IMR-90 (cell line): ENCODE results near the gene COX10. TPM values are rescaled to one million over a fixed set of nuclear protein-coding genes. Genes with fewer than 3 reads are reported as not detected.

Experiments
- ATAC-seq: fragments of 200-7000 bp; cut with Tn5 transposase; 2 replicates; pipeline ENCODE4 v1.9.1; 2020; ENCODE audit warnings: low read depth, mild to moderate bottlenecking, moderate library complexity
- BruUV-seq: library from RNA; stranded (reverse); fragments of 400-500 nt; replicated peaks from 2 replicates; lab custom pipeline; 2021; lab: Mats Ljungman, UMichigan
- CTCF ChIA-PET: fragments of 300-600 bp; formaldehyde crosslinking; extraction: SDS; loops from one replicate; lab custom pipeline; 2021; ENCODE audit warnings: antibody characterized with exemption; lab: Yijun Ruan, JAX
- POLR2A ChIA-PET: fragments of 300-600 bp; sonication (Branson Sonifier 250); formaldehyde crosslinking; loops from one replicate; lab custom pipeline; 2022; ENCODE audit warnings: antibody characterized with exemption; ENCODE audit not compliant: unreplicated experiment; lab: Charles Lee
- DNase-seq: peaks from one replicate; pipeline ENCODE4 v3.0.0; 2013
- H2AFZ ChIP-seq: replicated peaks from 2 replicates; pipeline ENCODE3; 2013; ENCODE audit warnings: low read length, mild to moderate bottlenecking; ENCODE audit not compliant: poor library complexity
- H2AK5ac ChIP-seq: 2 replicates; pipeline ENCODE4 v1.6.1; 2013; ENCODE audit warnings: low read depth, low read length, inconsistent platforms
- H2AK9ac ChIP-seq: replicated peaks from 2 replicates; pipeline ENCODE3; 2013; ENCODE audit warnings: mild to moderate bottlenecking, low read depth, low read length, moderate library complexity; ENCODE audit not compliant: poor library complexity
- H2BK120ac ChIP-seq: 2 replicates; pipeline ENCODE4 v1.6.1; 2013; ENCODE audit warnings: low read depth, low read length, inconsistent platforms
- H2BK15ac ChIP-seq: 3 replicates; pipeline ENCODE4 v1.6.1; 2013; ENCODE audit warnings: low read depth, low read length, inconsistent platforms
- H2BK20ac ChIP-seq: 2 replicates; pipeline ENCODE4 v1.6.1; 2013; ENCODE audit warnings: low read depth, mild to moderate bottlenecking, inconsistent platforms, low read length, moderate library complexity
- H2BK5ac ChIP-seq: 2 replicates; pipeline ENCODE4 v1.6.1; 2013; ENCODE audit warnings: mild to moderate bottlenecking, low read depth, low read length, inconsistent platforms; ENCODE audit not compliant: poor library complexity, severe bottlenecking
- H3K14ac ChIP-seq: replicated peaks from 2 replicates; pipeline ENCODE4 v1.6.1; 2013; ENCODE audit warnings: low read depth, low read length, inconsistent platforms
- H3K18ac ChIP-seq: 2 replicates; pipeline ENCODE4 v1.6.1; 2013; ENCODE audit warnings: low read depth, low read length, control low read depth
- H3K23ac ChIP-seq: 2 replicates; pipeline ENCODE4 v1.6.1; 2013; ENCODE audit warnings: low read depth, low read length, inconsistent platforms
- H3K27ac ChIP-seq: 2 replicates; pipeline ENCODE4 v1.5.1; 2013; ENCODE audit warnings: mild to moderate bottlenecking, control low read depth, low read length; ENCODE audit not compliant: insufficient read depth
- H3K27me3 ChIP-seq: 2 replicates; pipeline ENCODE4 v1.6.1; 2013; ENCODE audit warnings: low read length; ENCODE audit not compliant: control insufficient read depth, insufficient read depth
- H3K36me3 ChIP-seq: 2 replicates; pipeline ENCODE4 v1.6.1; 2013; ENCODE audit warnings: low read length, mixed read lengths; ENCODE audit not compliant: control insufficient read depth, insufficient read depth
- H3K4ac ChIP-seq: 2 replicates; pipeline ENCODE4 v1.6.1; 2013; ENCODE audit warnings: low read depth, low read length, inconsistent platforms
- H3K4me1 ChIP-seq: 2 replicates; pipeline ENCODE4 v1.6.1; 2013; ENCODE audit warnings: low read length, mixed read lengths; ENCODE audit not compliant: control insufficient read depth, insufficient read depth
- H3K4me2 ChIP-seq: 2 replicates; pipeline ENCODE4 v1.6.1; 2013; ENCODE audit warnings: low read depth, mild to moderate bottlenecking, control low read depth, low read length, moderate library complexity
- H3K4me3 ChIP-seq: 2 replicates; pipeline ENCODE4 v1.5.1; 2013; ENCODE audit warnings: low read depth, mild to moderate bottlenecking, control low read depth, low read length, moderate library complexity; ENCODE audit not compliant: insufficient read depth
- H3K56ac ChIP-seq: 2 replicates; pipeline ENCODE4 v1.6.1; 2013; ENCODE audit warnings: low read length, inconsistent platforms; ENCODE audit not compliant: insufficient read depth; ENCODE audit errors: extremely low read depth
- H3K79me1 ChIP-seq, 2 experiments: 2 replicates each; pipeline ENCODE4 v1.6.1; 2013; ENCODE audit warnings: low read length in 2 of 2, inconsistent platforms in 1 of 2, low read depth in 1 of 2
- H3K9ac ChIP-seq: 2 replicates; pipeline ENCODE4 v1.6.1; 2013; ENCODE audit warnings: low read depth, low read length, control low read depth
- H3K9me1 ChIP-seq: 2 replicates; pipeline ENCODE4 v1.6.1; 2013; ENCODE audit warnings: low read length, inconsistent platforms; ENCODE audit not compliant: insufficient read depth
- H3K9me3 ChIP-seq: 2 replicates; pipeline ENCODE4 v1.6.1; 2013; ENCODE audit warnings: low read length; ENCODE audit not compliant: control insufficient read depth, insufficient read depth
- H4K20me1 ChIP-seq: 2 replicates; pipeline ENCODE4 v1.6.1; 2013; ENCODE audit warnings: low read length, inconsistent platforms; ENCODE audit not compliant: insufficient read depth
- H4K5ac ChIP-seq: 2 replicates; pipeline ENCODE4 v1.6.1; 2013; ENCODE audit warnings: mild to moderate bottlenecking, low read depth, low read length, control low read depth
- H4K8ac ChIP-seq, 2 experiments: 2 replicates each; pipeline ENCODE4 v1.6.1; 2013; ENCODE audit warnings: low read depth in 2 of 2, low read length in 2 of 2, control low read depth in 1 of 2, inconsistent platforms in 1 of 2
- H4K91ac ChIP-seq: 2 replicates; pipeline ENCODE4 v1.6.1; 2013; ENCODE audit warnings: low read depth, low read length, inconsistent platforms; ENCODE audit not compliant: insufficient read depth
- BHLHE40 ChIP-seq: fragments of 150-350 bp; IDR thresholded peaks from 2 replicates; pipeline ENCODE4 v1.6.1; 2016; ENCODE audit warnings: mild to moderate bottlenecking, low read depth, low read length
- CEBPB ChIP-seq: IDR thresholded peaks from 2 replicates; pipeline ENCODE4 v1.6.1; 2012; ENCODE audit warnings: low read depth, low read length, improper control_type of control experiment
- CHD1 ChIP-seq: IDR thresholded peaks from 2 replicates; pipeline ENCODE4 v1.6.1; 2012; ENCODE audit warnings: low read depth, low read length, improper control_type of control experiment
- ELK1 ChIP-seq: fragments of 150-350 bp; IDR thresholded peaks from 2 replicates; pipeline ENCODE4 v1.6.1; 2016; ENCODE audit warnings: low read depth, mild to moderate bottlenecking, low read length, moderate library complexity, borderline replicate concordance
- FOS ChIP-seq: fragments of 150-350 bp; IDR thresholded peaks from 2 replicates; pipeline ENCODE4 v1.6.1; 2016; ENCODE audit warnings: low read depth, low read length
- MAFK ChIP-seq: IDR thresholded peaks from 2 replicates; pipeline ENCODE4 v1.6.1; 2012; ENCODE audit warnings: low read depth, low read length, improper control_type of control experiment
- MXI1 ChIP-seq: IDR thresholded peaks from 2 replicates; pipeline ENCODE4 v1.6.1; 2012; ENCODE audit warnings: low read depth, mild to moderate bottlenecking, low read length, moderate library complexity, borderline replicate concordance
- NFE2L2 ChIP-seq: fragments of 150-350 bp; IDR thresholded peaks from 2 replicates; pipeline ENCODE4 v1.6.1; 2016; ENCODE audit warnings: low read depth, mild to moderate bottlenecking, low read length
- POLR2A ChIP-seq: IDR thresholded peaks from 2 replicates; pipeline ENCODE4 v1.6.1; 2012; ENCODE audit warnings: mild to moderate bottlenecking, low read depth, low read length
- RCOR1 ChIP-seq: IDR thresholded peaks from 2 replicates; pipeline ENCODE4 v1.6.1; 2012; ENCODE audit warnings: mild to moderate bottlenecking, low read length, improper control_type of control experiment; ENCODE audit not compliant: insufficient replicate concordance
- RFX5 ChIP-seq: IDR thresholded peaks from 2 replicates; pipeline ENCODE4 v1.8.0; 2012; ENCODE audit warnings: low read depth, mild to moderate bottlenecking, low read length, moderate library complexity
- SMC3 ChIP-seq: fragments of 150-350 bp; IDR thresholded peaks from 2 replicates; pipeline ENCODE4 v1.6.1; 2016; ENCODE audit warnings: low read depth, mild to moderate bottlenecking, antibody characterized with exemption, low read length, moderate library complexity
- WGBS, 2 experiments: methylation state at CpG; one replicate each; pipeline versions ENCODE4 v1.1.5 to v1.1.7; 2013; ENCODE audit warnings: missing lambda C conversion rate in 2 of 2; ENCODE audit not compliant: insufficient read length in 1 of 2; ENCODE audit errors: extremely low coverage in 2 of 2; 5-methylcytosine and 5-hydroxymethylcytosine counted together
- dilution Hi-C: fragments of 300-500 bp; cut with HindIII; formaldehyde crosslinking; loops from one replicate; pipeline ENCODE4 v1.14.3; 2018; ENCODE audit warnings: low sequenced_read_pairs; ENCODE audit not compliant: unreplicated experiment
- in situ Hi-C: fragments of 300-500 bp; cut with MboI; formaldehyde crosslinking; loops from 3 replicates; pipeline ENCODE4 v1.14.3; 2019; ENCODE audit warnings: low sequenced_read_pairs, inconsistent platforms, mixed read lengths
- intact Hi-C: fragments of 100-400 bp; cut with micrococcal nuclease; formaldehyde crosslinking; loops from 2 replicates; pipeline ENCODE4 v1.10.0; 2022
- polyA plus RNA-seq, 3 experiments: library from polyadenylated mRNA; depleted of rRNA; stranded (reverse); fragments of >200 nt; gene quantifications; 2 replicates each; pipeline ENCODE4 v1.2.3, GENCODE V29; 2012; ENCODE audit warnings: low replicate concordance in 1 of 3
- total RNA-seq: library from RNA; depleted of rRNA; stranded (reverse); fragments of >200 nt; gene quantifications from 2 replicates; pipeline ENCODE4 v1.2.3, GENCODE V29; 2012
- TF ChIP-seq, protein P1 (sequence below): fragments of 150-350 bp; IDR thresholded peaks from 2 replicates; pipeline ENCODE4 v1.6.1; 2017; ENCODE audit warnings: mild to moderate bottlenecking, antibody characterized with exemption, low read length, low read depth
- TF ChIP-seq, protein P2 (sequence below): conservative IDR thresholded peaks from 2 replicates; pipeline ENCODE4 v1.5.1; 2012; ENCODE audit warnings: mild to moderate bottlenecking, low read depth, low read length, improper control_type of control experiment

COX10 gene
- total and polyA plus RNA-seq, 2 of the 4 experiments (the other 2 are of a cell fraction), result 15.4 to 16.1 TPM

DNA sequence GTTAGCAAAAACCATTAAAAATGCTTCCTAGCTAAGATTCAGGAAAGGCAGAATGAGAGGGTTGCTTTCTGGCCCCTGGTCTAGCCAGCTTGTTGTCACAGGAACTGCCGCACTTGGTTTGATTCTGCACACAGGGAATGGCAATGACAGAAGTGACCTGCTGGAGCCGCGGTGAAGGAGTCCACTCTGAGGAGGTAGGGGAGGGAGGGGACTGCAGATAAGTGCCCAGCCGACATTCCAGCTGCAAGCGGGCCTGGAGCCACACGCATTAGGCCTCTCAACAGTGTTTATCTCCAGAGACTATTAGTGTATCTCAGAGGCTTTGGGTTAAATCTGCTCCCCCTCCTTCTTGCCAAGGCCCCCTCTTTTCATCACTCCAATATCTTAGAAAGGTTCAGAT is 128.7 kb downstream of the COX10 start:
- Histone ChIP-seq H3K9ac (no peak overlapping the region), H3K4me2 (no peak overlapping the region), H3K4ac (no peak overlapping the region), H3K14ac (no peak overlapping the region), H3K27me3 (no peaks in the 10 kb centered on the region), H3K9me3 (no peaks in the 10 kb centered on the region), H3K23ac (no peak overlapping the region), H2BK20ac (no peak overlapping the region), H3K27ac (no peak overlapping the region), H4K91ac (no peak overlapping the region), H2BK15ac (no peak overlapping the region), H2BK5ac (no peak overlapping the region), H3K18ac (no peak overlapping the region), H3K56ac (no peak overlapping the region), H4K8ac (no peak overlapping the region), H2AK5ac (no peak overlapping the region), H4K5ac (no peak overlapping the region), H3K79me1 (no peaks in the 10 kb centered on the region), H3K4me3 (no peak overlapping the region), H3K4me1 (no peaks in the 10 kb centered on the region), H3K36me3 (peaks cover 3% of the 10 kb centered on the region; the same call in 1 of the 2 replicates), H2BK120ac (no peak overlapping the region), H4K20me1 (no peaks in the 10 kb centered on the region), H2AK9ac (no peak overlapping the region), H3K9me1 (peaks cover 5% of the 10 kb centered on the region; the same call in 1 of the 2 replicates), H2AFZ (no peak overlapping the region)
- intact Hi-C loops (no loop called here), dilution Hi-C loops (no loop called here), in situ Hi-C loops (no loop called here)
- POLR2A ChIA-PET, result no interaction called here
- WGBS, 2 experiments, result 100% methylated on average over 1 of the region's 6 CpGs; no CpG with 5 or more reads in 1 of the 2 experiments
- CTCF ChIA-PET, result interaction anchor here (0.6 kb wide), 1 partner anchor 604 kb away, joined by 3 read pairs; no protein-coding TSS in a partner anchor
- BruUV-seq, result no TSS peak
- DNase-seq (no peak), ATAC-seq (no peak)
- TF ChIP-seq SMC3, result no peak
- no peak for TF ChIP-seq RFX5
- no peak for TF ChIP-seq FOS
- TF ChIP-seq, protein P1, sequence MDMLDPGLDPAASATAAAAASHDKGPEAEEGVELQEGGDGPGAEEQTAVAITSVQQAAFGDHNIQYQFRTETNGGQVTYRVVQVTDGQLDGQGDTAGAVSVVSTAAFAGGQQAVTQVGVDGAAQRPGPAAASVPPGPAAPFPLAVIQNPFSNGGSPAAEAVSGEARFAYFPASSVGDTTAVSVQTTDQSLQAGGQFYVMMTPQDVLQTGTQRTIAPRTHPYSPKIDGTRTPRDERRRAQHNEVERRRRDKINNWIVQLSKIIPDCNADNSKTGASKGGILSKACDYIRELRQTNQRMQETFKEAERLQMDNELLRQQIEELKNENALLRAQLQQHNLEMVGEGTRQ, result no peak
- no peak for TF ChIP-seq CHD1
- TF ChIP-seq ELK1, result no peak
- no peak for TF ChIP-seq MAFK
- TF ChIP-seq, protein P2, sequence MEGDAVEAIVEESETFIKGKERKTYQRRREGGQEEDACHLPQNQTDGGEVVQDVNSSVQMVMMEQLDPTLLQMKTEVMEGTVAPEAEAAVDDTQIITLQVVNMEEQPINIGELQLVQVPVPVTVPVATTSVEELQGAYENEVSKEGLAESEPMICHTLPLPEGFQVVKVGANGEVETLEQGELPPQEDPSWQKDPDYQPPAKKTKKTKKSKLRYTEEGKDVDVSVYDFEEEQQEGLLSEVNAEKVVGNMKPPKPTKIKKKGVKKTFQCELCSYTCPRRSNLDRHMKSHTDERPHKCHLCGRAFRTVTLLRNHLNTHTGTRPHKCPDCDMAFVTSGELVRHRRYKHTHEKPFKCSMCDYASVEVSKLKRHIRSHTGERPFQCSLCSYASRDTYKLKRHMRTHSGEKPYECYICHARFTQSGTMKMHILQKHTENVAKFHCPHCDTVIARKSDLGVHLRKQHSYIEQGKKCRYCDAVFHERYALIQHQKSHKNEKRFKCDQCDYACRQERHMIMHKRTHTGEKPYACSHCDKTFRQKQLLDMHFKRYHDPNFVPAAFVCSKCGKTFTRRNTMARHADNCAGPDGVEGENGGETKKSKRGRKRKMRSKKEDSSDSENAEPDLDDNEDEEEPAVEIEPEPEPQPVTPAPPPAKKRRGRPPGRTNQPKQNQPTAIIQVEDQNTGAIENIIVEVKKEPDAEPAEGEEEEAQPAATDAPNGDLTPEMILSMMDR, result no peak
- no peak for TF ChIP-seq CEBPB
- TF ChIP-seq POLR2A, result no peak
- TF ChIP-seq MXI1, result no peak
- no peak for TF ChIP-seq RCOR1
- no peak for TF ChIP-seq BHLHE40
- TF ChIP-seq NFE2L2, result no peak
